Spleen (tissue), 11 donors: ENCODE data around the gene ADAMTS14. TPM values are rescaled to one million over a fixed set of nuclear protein-coding genes. Genes with fewer than 3 reads are reported as not detected.

Experiments
- DNase-seq: peaks from one replicate; pipeline ENCODE4 v3.0.0-alpha.2; 2020
- H3K27ac ChIP-seq, 8 donors: fragments of 200-600 bp; sonication (generic) in 7 of 8; 1 replicate in 4 of 8; 2 replicates in 4 of 8; pipeline versions ENCODE4 v1.5.0 to v1.8.0; 2016 to 2021; ENCODE audit warnings: inconsistent platforms in 4 of 8, mild to moderate bottlenecking in 4 of 8, moderate library complexity in 1 of 8
- H3K27me3 ChIP-seq, 7 donors: fragments of 200-600 bp; sonication (generic) in 6 of 7; replicated peaks in 1 of 7; 1 replicate in 4 of 7; 2 replicates in 3 of 7; pipeline versions ENCODE4 v1.5.0 to v1.8.0; 2016 to 2021; ENCODE audit warnings: inconsistent platforms in 3 of 7, mild to moderate bottlenecking in 1 of 7
- H3K36me3 ChIP-seq, 6 donors: fragments of 200-600 bp; sonication (generic) in 5 of 6; 1 replicate in 4 of 6; 2 replicates in 2 of 6; pipeline versions ENCODE4 v1.5.0 to v1.8.0; 2016 to 2021; ENCODE audit warnings: inconsistent platforms in 2 of 6
- H3K4me1 ChIP-seq, 6 donors: fragments of 200-600 bp; sonication (generic) in 5 of 6; 1 replicate in 3 of 6; 2 replicates in 3 of 6; pipeline versions ENCODE4 v1.5.0 to v1.8.0; 2016 to 2021; ENCODE audit warnings: inconsistent platforms in 3 of 6
- H3K4me3 ChIP-seq, 8 donors: fragments of 200-600 bp; sonication (generic) in 7 of 8; 1 replicate in 4 of 8; 2 replicates in 4 of 8; pipeline versions ENCODE4 v1.5.0 to v1.8.0; 2016 to 2021; ENCODE audit warnings: inconsistent platforms in 4 of 8, mild to moderate bottlenecking in 4 of 8, moderate library complexity in 2 of 8
- H3K9me3 ChIP-seq, 8 donors: fragments of 200-600 bp; sonication (generic) in 7 of 8; 1 replicate in 4 of 8; 2 replicates in 4 of 8; pipeline versions ENCODE4 v1.5.0 to v1.8.0; 2016 to 2021; ENCODE audit warnings: inconsistent platforms in 4 of 8
- POLR2A ChIP-seq, 3 donors: fragments of 450-650 bp; IDR thresholded peaks; one replicate each; pipeline ENCODE4 v1.5.1; 2017; ENCODE audit warnings: antibody characterized with exemption in 3 of 3, mild to moderate bottlenecking in 1 of 3
- POLR2AphosphoS5 ChIP-seq, 3 donors: sonication (generic); formaldehyde crosslinking; IDR thresholded peaks; one replicate each; pipeline ENCODE4 v1.5.1; 2017; ENCODE audit warnings: antibody characterized with exemption in 3 of 3
- WGBS, 5 donors: extraction: QIAGEN DNeasy Blood & Tissue Kit in 3 of 5; methylation state at CpG; one replicate each; pipeline versions ENCODE4 v1.1.5 to v1.1.7; 2013 to 2018; 5-methylcytosine and 5-hydroxymethylcytosine counted together
- intact Hi-C: fragments of 100-400 bp; cut with DNase I; formaldehyde crosslinking; loops from one replicate; pipeline ENCODE4 v1.15.0; 2023; ENCODE audit warnings: low total_unique reads
- polyA plus RNA-seq, 3 donors: library from polyadenylated mRNA; stranded (reverse); fragments of 200-250 nt; gene quantifications; one replicate each; pipeline ENCODE4 v1.2.1, GENCODE V29; 2013
- total RNA-seq, 7 donors: library from RNA; depleted of rRNA in 3 of 7; stranded (reverse); fragments of >200 nt in 3 of 7; fragmentation: NEBNext Ultra II Directional in 4 of 7; extraction: Animal tissue kit (Norgen Biotek cat#: 25700) in 4 of 7; gene quantifications; one replicate each; pipeline versions ENCODE4 v1.1.0 to v1.2.1, GENCODE V29; 2016 to 2021
- TF ChIP-seq, protein P1 (sequence below), 11 experiments: fragments of 200-600 bp in 7 of 11; fragments of 450-650 bp in 4 of 11; sonication (generic) in 4 of 11; IDR thresholded peaks in 8 of 11; conservative IDR thresholded peaks in 3 of 11; 1 replicate in 7 of 11; 2 replicates in 4 of 11; pipeline versions ENCODE4 v1.4.0 to v1.8.0; 2016 to 2021; ENCODE audit warnings: antibody characterized with exemption in 11 of 11, inconsistent platforms in 4 of 11, mild to moderate bottlenecking in 1 of 11
- donor health status: healthy with polysubstance abuse.
- donor health status: DM: no; HTN: no; CAD: no; lungs with moderate emphysema.
- donor health status: DM: no; HTN: no; CAD: no.
- donor health status: Bipolar disorder and iron deficiency.
- donor health status: healthy.
- donor health status: DM: no; HTN: no; CAD: no.
- donor health status: DM: yes; HTN: yes; CAD: no.

ADAMTS14 gene
- total and polyA plus RNA-seq, 10 donors: 0.09 to 1.2 (median 0.36) TPM

DNA sequence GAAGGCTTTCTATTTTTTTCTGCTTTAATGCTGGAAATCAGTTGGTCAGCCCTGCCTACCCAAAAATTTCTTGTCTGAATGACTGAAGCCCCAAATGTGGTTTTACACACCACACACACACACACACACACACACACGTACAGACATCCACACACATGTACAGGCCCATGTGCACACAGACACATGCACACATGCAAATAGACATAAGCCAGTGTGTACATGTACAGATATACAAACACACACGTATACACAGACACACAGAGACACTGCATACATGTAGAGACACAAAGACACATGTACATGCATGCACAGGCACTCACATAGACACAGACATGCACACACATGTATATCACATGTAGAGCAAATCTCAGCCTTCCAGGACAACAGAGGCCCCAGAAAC lies 58.6 kb downstream of the ADAMTS14 start:
- Histone ChIP-seq H3K4me3 (no peak overlapping the region), H3K9me3 (no peaks in the 10 kb centered on the region), H3K27me3 (no peaks in the 10 kb centered on the region), H3K27ac (no peak overlapping the region), H3K4me1 (no peaks in the 10 kb centered on the region), H3K36me3 (no peaks in the 10 kb centered on the region)
- DNase-seq: no peak
- intact Hi-C loops: no loop called here
- TF ChIP-seq, protein P1, sequence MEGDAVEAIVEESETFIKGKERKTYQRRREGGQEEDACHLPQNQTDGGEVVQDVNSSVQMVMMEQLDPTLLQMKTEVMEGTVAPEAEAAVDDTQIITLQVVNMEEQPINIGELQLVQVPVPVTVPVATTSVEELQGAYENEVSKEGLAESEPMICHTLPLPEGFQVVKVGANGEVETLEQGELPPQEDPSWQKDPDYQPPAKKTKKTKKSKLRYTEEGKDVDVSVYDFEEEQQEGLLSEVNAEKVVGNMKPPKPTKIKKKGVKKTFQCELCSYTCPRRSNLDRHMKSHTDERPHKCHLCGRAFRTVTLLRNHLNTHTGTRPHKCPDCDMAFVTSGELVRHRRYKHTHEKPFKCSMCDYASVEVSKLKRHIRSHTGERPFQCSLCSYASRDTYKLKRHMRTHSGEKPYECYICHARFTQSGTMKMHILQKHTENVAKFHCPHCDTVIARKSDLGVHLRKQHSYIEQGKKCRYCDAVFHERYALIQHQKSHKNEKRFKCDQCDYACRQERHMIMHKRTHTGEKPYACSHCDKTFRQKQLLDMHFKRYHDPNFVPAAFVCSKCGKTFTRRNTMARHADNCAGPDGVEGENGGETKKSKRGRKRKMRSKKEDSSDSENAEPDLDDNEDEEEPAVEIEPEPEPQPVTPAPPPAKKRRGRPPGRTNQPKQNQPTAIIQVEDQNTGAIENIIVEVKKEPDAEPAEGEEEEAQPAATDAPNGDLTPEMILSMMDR (IDR thresholded peaks at IDR 0.05 in 8 of 11, conservative IDR thresholded peaks at IDR 0.05 in 3 of 11): no peak
- TF ChIP-seq POLR2AphosphoS5 (IDR thresholded peaks at IDR 0.05) (no peak), POLR2A (IDR thresholded peaks at IDR 0.05) (no peak)
- WGBS, 5 donors: 57 to 90% (median 79%) methylated on average over 2 of the region's 2 CpGs

DNA sequence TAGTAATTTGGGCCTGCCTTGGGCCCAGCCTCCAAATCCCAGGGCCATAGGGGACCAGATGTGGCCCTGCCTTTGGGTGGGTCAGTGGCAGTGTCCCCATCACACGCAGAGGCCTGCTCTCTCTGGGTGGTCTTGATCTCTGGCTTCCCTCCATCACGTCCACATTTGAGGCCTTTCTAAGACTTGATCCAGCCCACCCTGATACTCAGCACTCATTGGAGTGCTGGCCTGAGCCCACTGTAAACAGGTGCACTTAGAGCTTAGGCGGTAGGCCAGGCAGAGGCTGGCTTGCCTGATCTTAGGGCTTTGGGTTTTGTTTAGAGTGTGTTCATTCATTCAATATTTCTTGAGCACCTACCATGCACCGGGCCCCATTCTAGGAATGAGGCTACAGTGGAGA lies 60.3 kb downstream of the ADAMTS14 start:
- intact Hi-C loops: no loop called here
- Histone ChIP-seq H3K4me1 (no peaks in the 10 kb centered on the region), H3K36me3 (no peaks in the 10 kb centered on the region), H3K4me3 (no peak overlapping the region), H3K27ac (no peak overlapping the region), H3K27me3 (no peaks in the 10 kb centered on the region), H3K9me3 (no peaks in the 10 kb centered on the region)
- 94 to 100% (median 96%) methylated on average over 4 of the region's 4 CpGs for WGBS, 5 donors
- no peak for DNase-seq
- no peak for TF ChIP-seq POLR2AphosphoS5 (IDR thresholded peaks at IDR 0.05)
- no peak for TF ChIP-seq POLR2A (IDR thresholded peaks at IDR 0.05)

DNA sequence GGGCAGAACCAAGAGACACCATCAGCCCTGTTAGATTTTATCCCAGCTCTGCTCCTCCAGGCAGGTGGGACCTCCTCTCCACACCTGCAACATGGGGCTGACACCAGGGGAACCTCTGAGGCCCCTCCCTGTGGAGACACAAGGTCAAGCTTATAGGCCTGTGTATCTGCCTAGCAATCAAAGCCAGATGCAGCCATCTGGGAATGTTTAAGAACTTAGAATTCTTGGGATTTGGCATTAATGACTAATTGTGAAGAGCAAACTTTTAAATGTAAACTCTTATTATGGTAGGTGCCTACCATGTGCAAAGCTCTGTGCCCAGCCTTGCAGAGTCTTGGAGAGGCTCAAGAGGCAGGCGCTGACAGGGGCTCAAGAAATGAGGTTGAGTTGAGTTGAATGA lies 60.7 kb downstream of the ADAMTS14 start:
- no peaks in the 10 kb centered on the region for H3K36me3 ChIP-seq
- TF ChIP-seq, protein P1 (IDR thresholded peaks at IDR 0.05 in 8 of 11, conservative IDR thresholded peaks at IDR 0.05 in 3 of 11): no peak
- TF ChIP-seq POLR2AphosphoS5 (IDR thresholded peaks at IDR 0.05) (no peak), POLR2A (IDR thresholded peaks at IDR 0.05) (no peak)
- no peaks in the 10 kb centered on the region for H3K27me3 ChIP-seq
- 90 to 100% (median 93%) methylated on average over 1 of the region's 1 CpG for WGBS, 5 donors
- intact Hi-C loops: no loop called here
- no peak for DNase-seq
- no peak overlapping the region for H3K27ac ChIP-seq
- no peak overlapping the region for H3K4me3 ChIP-seq
- no peaks in the 10 kb centered on the region for H3K9me3 ChIP-seq
- no peaks in the 10 kb centered on the region for H3K4me1 ChIP-seq

DNA sequence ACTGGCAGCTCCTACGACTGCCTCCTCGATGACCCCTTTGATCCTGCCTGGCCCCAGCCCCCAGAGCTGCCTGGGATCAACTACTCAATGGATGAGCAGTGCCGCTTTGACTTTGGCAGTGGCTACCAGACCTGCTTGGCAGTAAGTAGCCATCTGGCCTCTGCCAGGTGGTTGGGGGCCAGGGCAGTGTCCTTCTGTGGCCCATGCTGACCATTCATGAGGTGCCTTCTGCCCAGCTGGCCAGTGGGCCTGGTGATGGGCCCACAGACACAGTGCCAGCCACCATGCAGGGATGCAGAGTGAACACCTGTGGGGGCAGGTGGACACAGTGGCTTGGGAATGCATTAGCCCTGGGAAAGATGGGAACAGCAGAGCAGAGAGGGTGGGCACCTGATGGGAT lies 62.9 kb downstream of the ADAMTS14 start:
- Histone ChIP-seq H3K4me3 (no peak overlapping the region), H3K4me1 (no peaks in the 10 kb centered on the region), H3K27ac (no peak overlapping the region), H3K36me3 (no peaks in the 10 kb centered on the region), H3K9me3 (no peaks in the 10 kb centered on the region), H3K27me3 (no peaks in the 10 kb centered on the region)
- TF ChIP-seq, protein P1 (IDR thresholded peaks at IDR 0.05 in 8 of 11, conservative IDR thresholded peaks at IDR 0.05 in 3 of 11): no peak
- TF ChIP-seq POLR2AphosphoS5 (IDR thresholded peaks at IDR 0.05): no peak
- TF ChIP-seq POLR2A (IDR thresholded peaks at IDR 0.05): no peak
- 69 to 90% (median 81%) methylated on average over 2 to 3 of the region's 3 CpGs for WGBS, 5 donors
- intact Hi-C loops: no loop called here
- no peak for DNase-seq

DNA sequence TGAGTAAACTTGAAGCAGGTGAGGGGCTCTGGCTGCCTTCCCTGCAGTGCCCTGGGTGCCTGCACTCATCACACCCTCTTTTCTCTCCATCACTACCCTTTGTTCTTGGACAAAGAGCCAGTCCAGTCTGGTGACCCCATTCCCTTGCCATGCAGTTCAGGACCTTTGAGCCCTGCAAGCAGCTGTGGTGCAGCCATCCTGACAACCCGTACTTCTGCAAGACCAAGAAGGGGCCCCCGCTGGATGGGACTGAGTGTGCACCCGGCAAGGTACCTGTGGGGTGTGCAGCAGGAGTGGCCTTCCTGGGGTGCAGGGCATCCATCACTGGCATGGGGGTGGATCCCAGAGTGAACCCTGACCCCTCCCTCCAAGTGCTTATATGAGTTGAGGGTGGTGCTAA lies 64.2 kb downstream of the ADAMTS14 start:
- intact Hi-C loops: no loop called here
- DNase-seq: no peak

More for the DNA sequence above, 64.2 kb downstream of the ADAMTS14 start:
- no peaks in the 10 kb centered on the region for H3K27me3 ChIP-seq
- H3K4me3 ChIP-seq: no peak overlapping the region
- 90 to 100% (median 94%) methylated on average over 2 to 3 of the region's 3 CpGs for whole genome bisulfite sequencing, 5 donors
- TF ChIP-seq POLR2A (IDR thresholded peaks at IDR 0.05): no peak
- no peak for TF ChIP-seq POLR2AphosphoS5 (IDR thresholded peaks at IDR 0.05)
- TF ChIP-seq, protein P1 (IDR thresholded peaks at IDR 0.05 in 8 of 11, conservative IDR thresholded peaks at IDR 0.05 in 3 of 11): no peak
- no peaks in the 10 kb centered on the region for H3K36me3 ChIP-seq
- no peak overlapping the region for H3K27ac ChIP-seq
- H3K4me1 ChIP-seq: no peaks in the 10 kb centered on the region
- no peaks in the 10 kb centered on the region for H3K9me3 ChIP-seq
